ENCODE results near the gene FCGBP.

The FCGBP gene

DNA sequence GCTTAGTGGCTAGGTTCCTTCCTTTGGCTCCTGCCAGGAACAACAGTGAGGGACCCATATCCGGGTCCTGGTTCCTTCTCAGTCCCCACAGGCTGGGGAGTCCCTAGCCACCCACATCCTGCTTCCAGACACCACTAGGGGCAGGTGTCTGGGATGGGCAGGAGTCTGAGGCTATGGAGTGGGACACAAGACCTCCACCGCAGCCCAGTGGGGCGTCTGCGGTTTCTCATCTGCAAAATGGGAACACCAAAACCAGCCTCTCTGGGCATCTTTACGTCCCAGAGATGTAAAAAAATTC is 879 bp upstream of the FCGBP start:
- ChIA-PET POLR2A (no interaction called here), CTCF (interaction anchor here (1.0 to 3.6 kb wide), 2 partner anchors 12 to 34 kb away, joined by 3 to 17 read pairs; partner anchors contain the start of gene PSMC4)
- no peak for TF ChIP-seq CTCF (IDR thresholded peaks at IDR 0.05; ENCODE audit: control extremely low read depth, extremely low read depth, low read depth, missing control alignments)
- DNase-seq (ENCODE audit: extremely low spot score): no peak

DNA sequence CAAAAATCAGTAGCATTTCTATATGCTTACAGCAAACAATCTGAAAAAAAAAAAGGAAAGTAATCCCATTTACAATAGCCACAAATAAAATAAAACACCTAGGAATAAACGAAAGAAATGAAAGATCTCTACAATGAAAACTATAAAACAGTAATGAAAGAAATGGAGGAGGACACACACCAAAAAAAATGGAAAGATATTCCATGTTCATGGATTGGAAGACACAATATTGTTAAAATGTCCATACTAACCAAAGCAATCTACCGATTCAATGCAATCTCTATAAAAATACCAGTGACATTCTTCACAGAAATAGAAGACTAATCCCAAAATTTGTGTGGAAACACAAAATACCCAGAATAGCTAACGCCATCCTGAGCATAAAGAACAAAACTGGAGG is 4.7 kb downstream of the FCGBP start:
- TF ChIP-seq CTCF (IDR thresholded peaks at IDR 0.05; ENCODE audit: control extremely low read depth, extremely low read depth, low read depth, missing control alignments): no peak
- ChIA-PET CTCF (interaction anchor here (1.1 to 1.5 kb wide), 3 partner anchors 9 to 23 kb away, joined by 3 read pairs; no protein-coding TSS in a partner anchor), POLR2A (no interaction called here)
- no peak for DNase-seq (ENCODE audit: extremely low spot score)

- CTCF ChIA-PET: interaction anchor here (1.5 kb wide), 1 partner anchor 14 kb away, joined by 3 read pairs; no protein-coding TSS in a partner anchor
- TF ChIP-seq CTCF (IDR thresholded peaks at IDR 0.05; ENCODE audit: control extremely low read depth, extremely low read depth, low read depth, missing control alignments): no peak
- DNase-seq (ENCODE audit: extremely low spot score): no peak
- POLR2A ChIA-PET: no interaction called here
Observed at GRCh38 chr19:39928357-39928725, 6.1 kb downstream of the FCGBP start.

- POLR2A ChIA-PET: no interaction called here
- TF ChIP-seq CTCF (IDR thresholded peaks at IDR 0.05; ENCODE audit: control extremely low read depth, extremely low read depth, low read depth, missing control alignments): no peak
- DNase-seq (ENCODE audit: extremely low spot score): no peak
- CTCF ChIA-PET: interaction anchor here (1.8 kb wide), 1 partner anchor 43 kb away, joined by 5 read pairs; the partner anchor contains the start of gene PSMC4
Observed at GRCh38 chr19:39927524-39928356, 6.7 kb downstream of the FCGBP start.

- ChIA-PET CTCF (interaction anchor here (1.8 to 2.0 kb wide), 2 partner anchors 15 to 43 kb away, joined by 5 to 6 read pairs; partner anchors contain the start of gene PSMC4), POLR2A (no interaction called here)
- DNase-seq (ENCODE audit: extremely low spot score): no peak
- no peak for TF ChIP-seq CTCF (IDR thresholded peaks at IDR 0.05; ENCODE audit: control extremely low read depth, extremely low read depth, low read depth, missing control alignments)
Observed at GRCh38 chr19:39927076-39927475, 7.4 kb downstream of the FCGBP start.

DNA sequence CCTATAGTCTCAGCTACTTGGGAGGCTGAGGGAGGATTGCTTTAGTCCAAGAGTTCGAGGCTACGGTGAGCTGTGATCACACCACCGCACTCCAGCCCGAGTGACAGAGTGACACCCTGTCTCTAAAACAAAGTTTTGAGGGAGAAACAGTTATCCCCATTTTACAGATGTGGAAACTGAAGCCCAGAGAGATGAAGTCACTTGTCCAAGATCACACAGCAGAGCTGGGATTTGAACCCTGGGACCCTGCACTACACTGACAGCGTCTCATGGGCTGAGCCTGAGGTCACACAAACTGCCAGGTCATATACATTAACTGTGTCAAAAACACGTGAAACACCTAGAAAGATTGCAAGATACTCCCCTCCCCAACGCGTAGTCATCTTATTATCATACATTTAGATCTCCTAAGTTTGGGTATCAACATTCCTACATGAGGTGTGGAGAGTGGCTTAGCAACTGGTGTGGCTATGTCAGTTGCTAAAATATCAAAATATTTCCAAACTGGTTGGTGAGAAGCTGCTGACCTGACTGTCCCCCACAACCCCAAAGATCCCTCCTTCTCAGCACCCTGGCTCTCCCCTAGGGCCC is 8.2 kb downstream of the FCGBP start:
- ChIA-PET CTCF (interaction anchor here (1.2 to 2.0 kb wide), 3 partner anchors 15 to 47 kb away, joined by 3 to 6 read pairs (median 5); partner anchors contain the start of gene PSMC4), POLR2A (no interaction called here)
- DNase-seq (ENCODE audit: extremely low spot score): no peak
- no peak for TF ChIP-seq CTCF (IDR thresholded peaks at IDR 0.05; ENCODE audit: control extremely low read depth, extremely low read depth, low read depth, missing control alignments)

Measured in GM10248 (cell line).